NCI-H146 treated with DMSO at 0.1 percent for 48 hours (cell line): ENCODE data around the gene ETV4.

Experiments
- DNase-seq: peaks from one replicate; lab custom pipeline; 2025; ENCODE audit not compliant: unreplicated experiment; lab: John Stamatoyannopoulos, UW

The ETV4 gene

GRCh38 chr17:43546319-43547188, at the start of gene ETV4:
ETV4 (minus strand) TSS chr17:43546340; CDS start chr17:43545617, 723 bp downstream.
- peak; percentile 81 for DNase-seq

- no peak for DNase-seq
Observed at GRCh38 chr17:43595466-43595865, 49.3 kb upstream of the ETV4 start.

- no peak for DNase-seq
Observed at GRCh38 chr17:43591779-43592562, 45.8 kb upstream of the ETV4 start.

GRCh38 chr17:43591001-43591400, 44.9 kb upstream of the ETV4 start:
- DNase-seq: no peak

GRCh38 chr17:43588664-43589435, 42.7 kb upstream of the ETV4 start:
- DNase-seq: no peak

GRCh38 chr17:43588121-43588520, 42.0 kb upstream of the ETV4 start:
- no peak for DNase-seq

GRCh38 chr17:43587647-43588046, 41.5 kb upstream of the ETV4 start:
- no peak for DNase-seq

GRCh38 chr17:43584666-43585102, 38.5 kb upstream of the ETV4 start:
- DNase-seq: no peak

- no peak for DNase-seq
Observed at GRCh38 chr17:43583332-43583731, 37.2 kb upstream of the ETV4 start.

- DNase-seq: no peak
Observed at GRCh38 chr17:43581613-43582012, 35.5 kb upstream of the ETV4 start.

GRCh38 chr17:43581130-43581529, 35.0 kb upstream of the ETV4 start:
- DNase-seq: no peak

- no peak for DNase-seq
Observed at GRCh38 chr17:43579566-43580140, 33.5 kb upstream of the ETV4 start.

GRCh38 chr17:43578699-43579565, 32.8 kb upstream of the ETV4 start:
- DNase-seq: peak; percentile 94

GRCh38 chr17:43578404-43578698, 32.2 kb upstream of the ETV4 start:
- DNase-seq: no peak

- DNase-seq: no peak
Observed at GRCh38 chr17:43577664-43578403, 31.7 kb upstream of the ETV4 start.

GRCh38 chr17:43576563-43577229, 30.6 kb upstream of the ETV4 start:
- peak; percentile 11 for DNase-seq

- DNase-seq: no peak
Observed at GRCh38 chr17:43574896-43575525, 28.9 kb upstream of the ETV4 start.

GRCh38 chr17:43574348-43574747, 28.2 kb upstream of the ETV4 start:
- DNase-seq: no peak
